Neural progenitor cell (in vitro differentiated cells): Measurements from ENCODE around the gene ARL4C.

Experiments
- EZH2 ChIP-seq: fragments of 200-600 bp; sonication (generic); IDR thresholded peaks from 2 replicates; pipeline ENCODE4 v1.6.1; 2017; ENCODE audit warnings: antibody characterized with exemption, mild to moderate bottlenecking, moderate library complexity
- EZH2phosphoT487 ChIP-seq: fragments of 200-600 bp; sonication (generic); IDR thresholded peaks from 2 replicates; pipeline ENCODE4 v1.6.1; 2017; ENCODE audit warnings: antibody characterized with exemption
- TF ChIP-seq, protein P1 (sequence below): fragments of 200-600 bp; sonication (generic); IDR thresholded peaks from 2 replicates; pipeline ENCODE4 v1.5.1; 2017; ENCODE audit warnings: antibody characterized with exemption, mild to moderate bottlenecking

DNA sequence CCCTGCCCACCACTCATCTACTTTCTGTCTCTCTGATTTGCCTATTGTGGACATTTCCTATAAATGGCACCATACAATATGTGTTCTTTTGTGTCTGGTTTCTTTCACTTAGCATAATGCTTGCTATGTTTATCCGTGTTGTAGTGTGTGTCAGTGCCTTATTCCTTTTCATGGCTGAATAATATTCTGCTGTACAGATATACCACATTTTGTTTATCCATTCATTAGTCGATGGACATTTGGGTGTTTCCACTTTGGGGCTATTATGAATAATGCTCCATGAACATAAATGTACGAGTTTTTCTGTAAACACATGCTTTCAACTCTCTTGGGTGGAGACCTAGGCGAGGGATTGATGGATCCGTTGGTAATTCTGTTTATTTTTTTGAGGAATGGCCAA, 15.6 kb downstream of the ARL4C start:
- TF ChIP-seq EZH2phosphoT487 (no peak), EZH2 (no peak)
- TF ChIP-seq, protein P1, sequence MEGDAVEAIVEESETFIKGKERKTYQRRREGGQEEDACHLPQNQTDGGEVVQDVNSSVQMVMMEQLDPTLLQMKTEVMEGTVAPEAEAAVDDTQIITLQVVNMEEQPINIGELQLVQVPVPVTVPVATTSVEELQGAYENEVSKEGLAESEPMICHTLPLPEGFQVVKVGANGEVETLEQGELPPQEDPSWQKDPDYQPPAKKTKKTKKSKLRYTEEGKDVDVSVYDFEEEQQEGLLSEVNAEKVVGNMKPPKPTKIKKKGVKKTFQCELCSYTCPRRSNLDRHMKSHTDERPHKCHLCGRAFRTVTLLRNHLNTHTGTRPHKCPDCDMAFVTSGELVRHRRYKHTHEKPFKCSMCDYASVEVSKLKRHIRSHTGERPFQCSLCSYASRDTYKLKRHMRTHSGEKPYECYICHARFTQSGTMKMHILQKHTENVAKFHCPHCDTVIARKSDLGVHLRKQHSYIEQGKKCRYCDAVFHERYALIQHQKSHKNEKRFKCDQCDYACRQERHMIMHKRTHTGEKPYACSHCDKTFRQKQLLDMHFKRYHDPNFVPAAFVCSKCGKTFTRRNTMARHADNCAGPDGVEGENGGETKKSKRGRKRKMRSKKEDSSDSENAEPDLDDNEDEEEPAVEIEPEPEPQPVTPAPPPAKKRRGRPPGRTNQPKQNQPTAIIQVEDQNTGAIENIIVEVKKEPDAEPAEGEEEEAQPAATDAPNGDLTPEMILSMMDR, result no peak
